GM18951 (cell line): ENCODE results near the gene VAPB.

Experiments used
- POLR2A ChIP-seq: IDR thresholded peaks from 4 replicates; pipeline ENCODE4 v1.6.1; 2011; ENCODE audit warnings: mild to moderate bottlenecking; ENCODE audit not compliant: insufficient read length, insufficient read depth; ENCODE audit errors: extremely low read depth
- in situ Hi-C: fragments of 300-500 bp; cut with MboI; formaldehyde crosslinking; loops from one replicate; pipeline ENCODE4 v1.12.0; 2022; ENCODE audit warnings: low sequenced_read_pairs, mixed read lengths, inconsistent platforms; ENCODE audit not compliant: unreplicated experiment

The VAPB gene

DNA sequence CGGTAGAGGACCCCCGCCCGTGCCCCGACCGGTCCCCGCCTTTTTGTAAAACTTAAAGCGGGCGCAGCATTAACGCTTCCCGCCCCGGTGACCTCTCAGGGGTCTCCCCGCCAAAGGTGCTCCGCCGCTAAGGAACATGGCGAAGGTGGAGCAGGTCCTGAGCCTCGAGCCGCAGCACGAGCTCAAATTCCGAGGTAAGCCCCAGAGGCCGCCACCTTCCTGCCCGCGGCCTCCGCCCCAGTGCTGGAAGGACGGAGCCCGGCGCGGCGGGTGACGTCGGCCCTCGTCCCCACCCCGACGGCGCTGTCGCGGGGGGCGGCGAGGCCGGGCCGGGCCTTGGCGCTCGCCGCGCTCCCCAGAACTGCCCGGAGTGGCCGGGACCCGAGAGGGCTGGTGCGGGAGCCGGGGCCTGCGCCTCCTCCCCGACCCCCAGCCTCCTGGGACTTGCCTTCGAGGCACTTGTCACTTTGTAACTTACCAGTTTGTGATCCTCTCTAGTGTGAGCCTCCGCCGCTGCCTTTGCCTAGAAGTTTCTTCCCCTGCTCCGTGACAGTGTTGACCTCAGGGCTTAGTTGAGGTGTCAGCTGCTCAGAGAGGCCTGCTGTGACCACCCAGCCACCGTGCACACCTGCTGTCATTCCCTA lies 417 bp downstream of the VAPB start:
- in situ Hi-C loops: no loop called here

DNA sequence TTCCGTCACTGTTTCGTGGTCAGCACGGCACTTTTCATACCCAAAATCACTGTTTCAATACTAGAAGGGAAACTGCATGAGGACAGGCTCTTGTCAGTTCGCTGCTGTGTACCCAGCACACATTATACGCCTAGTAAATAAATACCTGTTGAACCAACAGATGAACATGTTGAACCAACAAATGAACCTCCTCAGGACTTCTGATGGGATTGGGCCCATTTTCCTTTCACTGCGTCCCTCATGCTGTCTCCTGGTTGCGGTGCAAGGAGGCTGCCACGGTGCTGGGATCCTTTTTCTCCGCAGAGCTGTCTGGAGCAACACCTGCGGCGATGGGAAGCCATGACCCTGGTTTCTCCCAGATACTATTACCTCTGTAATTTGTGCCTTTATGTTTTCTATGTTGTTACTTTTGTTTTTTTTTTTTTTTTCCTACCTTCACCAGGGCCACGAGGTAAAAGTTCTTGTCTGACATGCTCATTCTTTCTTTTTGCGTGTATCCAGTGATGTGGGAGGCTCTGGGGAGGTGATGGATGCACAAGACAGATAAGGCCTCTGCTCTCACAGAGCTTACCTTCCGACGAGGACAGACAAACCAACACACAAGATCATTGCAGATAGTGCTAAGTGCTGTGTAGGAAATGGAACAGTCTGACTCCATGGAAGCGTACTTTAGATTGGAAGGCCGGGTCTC lies 1.1 kb downstream of the VAPB start:
- TF ChIP-seq POLR2A: no peak
- in situ Hi-C loops: no loop called here

More for the DNA sequence above, 417 bp downstream of the VAPB start:
- no peak for TF ChIP-seq POLR2A

DNA sequence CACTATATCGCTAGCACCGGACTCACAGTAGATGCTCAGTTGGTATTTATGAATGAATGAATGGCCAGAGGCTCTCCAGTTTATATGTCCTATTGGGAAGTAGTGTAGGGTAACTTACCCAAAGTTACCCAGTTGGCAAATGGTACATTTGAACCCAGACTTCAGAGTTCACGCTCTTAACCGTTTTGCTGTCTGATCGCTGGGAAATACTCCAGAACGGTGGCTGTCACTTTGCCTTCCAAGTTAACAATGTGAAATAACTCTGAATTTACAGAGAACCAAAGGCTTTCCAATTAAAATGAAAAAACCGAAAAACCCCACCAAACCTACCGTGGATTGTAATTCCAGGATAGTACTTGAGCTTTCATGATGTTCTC lies 1.6 kb downstream of the VAPB start:
- TF ChIP-seq POLR2A: no peak
- in situ Hi-C loops: no loop called here

DNA sequence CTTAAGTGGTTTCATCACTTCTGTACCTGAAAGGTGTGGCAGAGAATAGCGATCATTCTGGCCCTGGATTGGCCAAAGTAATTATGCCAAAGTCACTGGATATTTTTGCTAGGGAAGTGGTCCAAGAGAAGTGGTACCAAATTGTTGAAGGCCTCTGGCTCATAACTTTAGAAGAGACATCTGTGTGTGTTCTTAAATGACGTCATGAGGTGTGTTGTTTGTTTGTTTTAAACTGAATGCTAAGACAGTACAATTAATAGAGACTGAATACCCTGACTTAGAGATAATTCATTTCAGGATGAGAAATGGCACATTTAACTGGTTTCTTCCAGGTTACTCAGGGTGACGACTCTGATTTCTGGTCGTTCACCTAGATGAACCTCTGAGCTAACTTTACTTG lies 3.3 kb downstream of the VAPB start:
- in situ Hi-C loops: no loop called here
- no peak for TF ChIP-seq POLR2A

DNA sequence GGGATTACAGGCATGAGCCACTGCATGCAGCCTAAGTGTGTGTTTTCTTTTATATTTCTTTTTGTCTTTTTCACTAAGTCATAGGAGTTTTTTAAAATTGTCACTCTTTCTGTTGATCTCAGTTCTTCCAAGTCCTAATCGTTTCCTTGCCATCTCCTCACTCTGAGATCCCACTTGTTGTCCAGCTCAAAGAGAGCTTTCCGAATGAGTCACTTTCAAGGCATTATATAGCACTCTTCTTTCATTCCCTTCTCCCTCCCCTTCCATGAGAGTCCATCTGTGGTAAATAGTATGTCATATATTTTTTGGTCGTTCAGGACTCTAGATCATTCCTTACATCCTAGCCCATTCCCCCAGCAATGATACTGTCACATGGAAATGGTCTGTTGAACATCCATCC lies 4.3 kb downstream of the VAPB start:
- in situ Hi-C loops: no loop called here
- no peak for TF ChIP-seq POLR2A

DNA sequence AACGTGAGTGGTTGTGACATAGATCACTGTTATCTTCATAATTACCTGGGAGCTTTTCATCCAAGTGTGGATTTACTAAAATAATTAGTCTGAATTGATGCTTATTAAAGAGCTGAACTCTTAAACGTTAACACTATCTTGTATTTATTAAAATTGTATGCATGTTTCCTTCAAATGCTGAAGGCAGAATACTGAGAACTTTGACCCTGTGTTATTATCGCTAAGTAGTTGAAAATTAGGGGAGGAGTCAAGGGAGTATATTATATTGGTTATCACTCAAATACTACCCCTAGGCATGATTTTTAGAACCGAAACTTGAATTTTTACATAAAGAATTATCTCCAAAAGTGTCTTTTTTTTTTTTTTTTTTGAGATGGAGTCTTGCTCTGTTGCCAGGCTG lies 5.8 kb downstream of the VAPB start:
- TF ChIP-seq POLR2A: no peak
- in situ Hi-C loops: no loop called here

DNA sequence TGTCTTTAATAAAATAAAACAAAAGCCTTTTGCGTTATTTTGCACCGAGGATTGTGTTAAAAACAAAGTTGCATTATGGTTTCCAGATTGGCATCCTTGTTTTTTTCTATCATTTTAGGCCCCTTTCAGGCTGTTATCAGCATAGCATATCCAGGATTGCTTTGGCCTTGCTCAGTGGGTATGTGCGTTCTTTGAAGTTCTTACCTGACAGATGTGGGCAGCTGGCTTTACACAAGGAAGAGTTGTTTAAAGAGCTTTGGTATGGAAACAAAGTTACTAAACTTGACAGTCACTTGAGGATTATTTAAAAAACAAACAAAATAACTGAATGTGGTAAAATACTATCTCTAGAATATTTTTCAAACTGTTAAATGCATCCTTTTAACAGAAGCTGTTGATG lies 6.6 kb downstream of the VAPB start:
- no peak for TF ChIP-seq POLR2A

DNA sequence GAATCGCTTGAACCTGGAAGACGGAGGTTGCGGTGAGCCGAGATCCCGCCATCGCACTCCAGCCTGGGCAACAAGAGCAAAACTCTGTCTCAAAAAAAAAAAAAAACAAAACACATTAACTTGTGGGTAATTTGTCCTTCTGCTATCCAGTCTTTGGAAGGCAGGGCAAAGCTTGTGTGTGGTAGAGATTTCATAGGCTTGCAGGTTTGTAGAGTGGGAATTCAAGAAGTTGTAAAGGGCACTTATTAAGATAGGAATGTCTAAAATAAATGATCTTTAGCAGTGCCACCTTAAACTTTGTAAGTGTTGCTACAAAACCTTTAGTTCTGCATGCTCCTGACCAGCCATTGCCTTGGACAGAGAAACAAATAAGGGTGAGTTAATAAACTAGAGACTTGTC lies 8.4 kb downstream of the VAPB start:
- no peak for TF ChIP-seq POLR2A
- in situ Hi-C loops: no loop called here

More for the DNA sequence above, 6.6 kb downstream of the VAPB start:
- in situ Hi-C loops: no loop called here

DNA sequence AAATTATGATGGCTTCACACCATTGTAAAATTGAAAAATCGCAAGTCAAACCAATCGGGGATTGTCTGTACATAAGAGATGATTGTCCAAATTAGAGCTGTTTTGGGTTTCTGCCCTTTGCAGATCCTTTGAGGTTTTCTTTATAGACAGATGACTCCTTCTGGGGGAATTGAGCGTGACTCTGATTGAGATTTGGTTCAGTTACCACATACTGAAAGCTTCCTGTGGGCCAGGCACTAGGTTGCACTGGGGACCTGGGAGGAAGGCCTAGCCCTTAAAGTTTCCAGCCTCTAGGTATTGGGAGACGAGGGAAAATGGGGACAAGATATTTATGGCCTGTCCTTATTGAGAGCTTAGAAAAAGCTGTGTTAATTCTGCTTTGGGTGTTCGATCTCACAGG lies 9.2 kb downstream of the VAPB start:
- no peak for TF ChIP-seq POLR2A

DNA sequence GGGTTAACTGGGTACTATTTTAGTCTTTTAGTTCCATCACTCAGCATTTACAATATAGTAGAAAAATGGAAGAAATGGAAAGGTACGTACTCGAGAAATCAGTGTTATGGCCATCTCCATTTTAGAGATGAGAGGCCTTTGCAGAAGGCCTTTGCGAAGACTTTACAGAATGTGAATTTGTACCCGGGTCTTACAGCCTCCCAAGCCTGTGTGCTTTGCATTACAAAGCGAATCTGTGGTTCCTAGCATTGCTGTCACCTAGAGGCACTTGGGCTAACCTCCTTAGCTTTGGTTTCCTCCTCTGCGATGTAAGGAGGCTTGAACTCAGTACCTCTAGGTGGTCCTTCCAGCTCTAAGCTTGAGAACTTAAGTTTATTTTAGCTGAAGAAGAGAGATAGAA lies 10.9 kb downstream of the VAPB start:
- TF ChIP-seq POLR2A: no peak
- in situ Hi-C loops: no loop called here

More for the DNA sequence above, 9.2 kb downstream of the VAPB start:
- in situ Hi-C loops: no loop called here

DNA sequence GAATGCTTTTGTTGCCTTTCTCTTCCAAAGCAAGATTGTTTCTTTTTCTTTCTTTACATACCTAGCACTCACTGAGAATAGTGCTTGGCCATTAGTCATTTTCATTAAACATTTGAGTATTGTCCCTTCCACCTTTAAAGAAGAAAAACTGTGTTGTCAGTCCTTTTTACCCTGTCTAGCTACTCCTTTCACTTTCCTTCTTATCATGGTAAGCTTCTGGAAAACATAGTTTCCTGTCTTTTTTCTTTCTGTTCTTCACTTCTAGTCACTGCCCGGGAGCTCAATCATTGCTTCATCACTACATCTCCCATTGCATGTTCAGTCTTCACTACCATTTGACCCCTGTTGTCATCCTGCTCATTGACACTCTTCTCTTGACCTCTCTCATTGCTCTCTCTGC lies 12.1 kb downstream of the VAPB start:
- TF ChIP-seq POLR2A: no peak
- in situ Hi-C loops: no loop called here

DNA sequence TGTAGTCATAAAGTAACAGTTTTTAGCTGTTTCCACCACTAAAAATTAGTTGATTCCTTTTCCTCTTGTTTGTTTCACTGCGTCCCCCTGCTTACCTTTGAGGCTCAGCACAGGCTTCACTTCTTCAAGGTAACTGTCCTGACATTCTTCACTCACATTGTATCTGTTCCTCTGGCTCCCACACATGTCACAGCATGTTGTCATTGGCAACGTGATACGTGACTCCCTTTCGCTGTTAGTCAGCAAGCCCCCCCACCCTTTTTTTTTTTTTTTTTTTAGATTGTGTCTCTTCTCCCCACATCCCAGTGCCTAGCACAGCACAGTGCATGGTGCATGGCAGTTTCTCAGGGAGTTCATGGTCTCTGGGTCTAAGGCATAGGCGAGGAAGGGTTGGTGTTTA lies 13.3 kb downstream of the VAPB start:
- TF ChIP-seq POLR2A: no peak
- in situ Hi-C loops: no loop called here

DNA sequence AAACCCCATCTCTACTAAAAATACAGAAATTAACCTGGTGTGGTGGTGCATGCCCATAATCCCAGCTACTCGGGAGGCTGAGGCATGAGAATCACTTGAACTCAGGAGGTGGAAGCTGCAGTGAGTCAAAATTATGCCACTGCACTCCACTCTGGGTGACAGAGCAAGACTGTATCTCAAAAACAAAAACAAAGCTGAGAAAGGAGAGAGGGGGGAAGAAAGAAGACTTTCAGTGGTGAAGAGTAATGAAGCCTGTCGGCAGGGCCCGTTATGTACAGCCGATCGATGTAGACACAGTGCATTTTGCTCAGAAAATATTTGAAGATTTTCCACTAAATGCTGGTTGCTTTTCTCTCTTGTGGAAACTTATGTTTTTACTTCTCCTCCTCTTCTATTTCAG lies 13.8 kb downstream of the VAPB start:
- in situ Hi-C loops: no loop called here

DNA sequence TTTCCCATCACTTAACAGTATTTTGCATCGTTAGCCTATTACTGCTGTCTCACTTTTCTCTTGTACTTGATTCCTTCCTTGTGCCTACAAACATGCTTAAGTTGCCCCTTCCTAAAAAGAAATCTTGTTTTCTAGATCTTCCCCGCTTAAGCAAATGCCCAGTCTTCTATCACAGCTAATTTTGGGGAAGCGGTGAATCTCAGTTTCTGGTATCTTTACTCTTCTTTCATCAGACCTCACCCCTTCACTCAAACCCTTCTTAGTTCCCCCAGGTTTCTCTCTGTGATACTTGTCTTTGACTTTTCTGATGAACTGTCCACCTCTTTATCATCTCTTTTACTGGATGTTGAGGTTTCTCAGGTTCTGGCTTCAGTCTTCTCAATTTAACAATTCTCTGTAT lies 14.2 kb downstream of the VAPB start:
- in situ Hi-C loops: no loop called here
- TF ChIP-seq POLR2A: no peak

More for the DNA sequence above, 13.8 kb downstream of the VAPB start:
- TF ChIP-seq POLR2A: no peak
